ENCODE results near the gene SPATA46. TPM values are rescaled to one million over a fixed set of nuclear protein-coding genes. Genes with fewer than 3 reads are reported as not detected.

Gene SPATA46
- total RNA-seq, 3 donors from 2014 or later, result not detected

DNA sequence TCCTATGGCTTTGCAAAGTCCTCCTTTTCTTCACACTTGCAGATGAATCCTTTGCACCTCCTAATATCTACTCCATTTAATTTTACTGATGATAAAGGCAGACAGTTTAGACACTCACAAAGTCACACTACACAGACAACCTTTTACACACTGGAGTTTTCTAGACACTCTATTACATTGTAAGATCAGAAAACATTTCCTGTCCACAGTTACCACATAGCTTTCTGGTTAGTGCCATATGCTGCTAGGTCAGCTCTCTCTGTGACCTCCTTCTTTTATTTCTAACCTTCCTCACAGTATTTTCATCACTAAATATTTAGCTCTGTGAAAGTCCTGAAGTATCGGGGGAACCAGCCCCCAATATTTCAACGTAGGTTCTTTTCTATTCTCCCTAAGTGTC is 30.2 kb upstream of the SPATA46 start:
- no peak for DNase-seq (ENCODE audit: low spot score in 2 of 2)
- no peak for TF ChIP-seq POLR2A (IDR thresholded peaks at IDR 0.05)
- no peak for TF ChIP-seq POLR2AphosphoS5 (IDR thresholded peaks at IDR 0.05)
- TF ChIP-seq, protein P1, sequence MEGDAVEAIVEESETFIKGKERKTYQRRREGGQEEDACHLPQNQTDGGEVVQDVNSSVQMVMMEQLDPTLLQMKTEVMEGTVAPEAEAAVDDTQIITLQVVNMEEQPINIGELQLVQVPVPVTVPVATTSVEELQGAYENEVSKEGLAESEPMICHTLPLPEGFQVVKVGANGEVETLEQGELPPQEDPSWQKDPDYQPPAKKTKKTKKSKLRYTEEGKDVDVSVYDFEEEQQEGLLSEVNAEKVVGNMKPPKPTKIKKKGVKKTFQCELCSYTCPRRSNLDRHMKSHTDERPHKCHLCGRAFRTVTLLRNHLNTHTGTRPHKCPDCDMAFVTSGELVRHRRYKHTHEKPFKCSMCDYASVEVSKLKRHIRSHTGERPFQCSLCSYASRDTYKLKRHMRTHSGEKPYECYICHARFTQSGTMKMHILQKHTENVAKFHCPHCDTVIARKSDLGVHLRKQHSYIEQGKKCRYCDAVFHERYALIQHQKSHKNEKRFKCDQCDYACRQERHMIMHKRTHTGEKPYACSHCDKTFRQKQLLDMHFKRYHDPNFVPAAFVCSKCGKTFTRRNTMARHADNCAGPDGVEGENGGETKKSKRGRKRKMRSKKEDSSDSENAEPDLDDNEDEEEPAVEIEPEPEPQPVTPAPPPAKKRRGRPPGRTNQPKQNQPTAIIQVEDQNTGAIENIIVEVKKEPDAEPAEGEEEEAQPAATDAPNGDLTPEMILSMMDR (IDR thresholded peaks at IDR 0.05), result no peak

GRCh38 chr1:162405800-162406199 is 29.1 kb upstream of the SPATA46 start:
- DNase-seq (ENCODE audit: low spot score in 2 of 2), result no peak
- TF ChIP-seq POLR2A (IDR thresholded peaks at IDR 0.05) (no peak), POLR2AphosphoS5 (IDR thresholded peaks at IDR 0.05) (no peak)
- TF ChIP-seq, protein P1 (IDR thresholded peaks at IDR 0.05), result no peak
- Histone ChIP-seq H3K4me1 (no peaks in the 10 kb centered on the region), H3K36me3 (no peaks in the 10 kb centered on the region), H3K4me3 (no peak overlapping the region), H3K27me3 (no peaks in the 10 kb centered on the region), H3K27ac (no peak overlapping the region), H3K9me3 (no peaks in the 10 kb centered on the region)
- intact Hi-C loops (cut with DNase I; ENCODE audit: low total_unique reads), result loop anchor here (10.0 kb wide), 1 partner anchor 1379 kb away; no protein-coding TSS in a partner anchor

More for the DNA sequence above, 30.2 kb upstream of the SPATA46 start:
- Histone ChIP-seq H3K27me3 (no peaks in the 10 kb centered on the region), H3K4me3 (no peak overlapping the region), H3K27ac (no peak overlapping the region), H3K36me3 (no peaks in the 10 kb centered on the region), H3K4me1 (no peaks in the 10 kb centered on the region), H3K9me3 (no peaks in the 10 kb centered on the region)
- intact Hi-C loops (cut with DNase I; ENCODE audit: low total_unique reads), result loop anchor here (10.0 kb wide), 1 partner anchor 1378 kb away; no protein-coding TSS in a partner anchor

DNA sequence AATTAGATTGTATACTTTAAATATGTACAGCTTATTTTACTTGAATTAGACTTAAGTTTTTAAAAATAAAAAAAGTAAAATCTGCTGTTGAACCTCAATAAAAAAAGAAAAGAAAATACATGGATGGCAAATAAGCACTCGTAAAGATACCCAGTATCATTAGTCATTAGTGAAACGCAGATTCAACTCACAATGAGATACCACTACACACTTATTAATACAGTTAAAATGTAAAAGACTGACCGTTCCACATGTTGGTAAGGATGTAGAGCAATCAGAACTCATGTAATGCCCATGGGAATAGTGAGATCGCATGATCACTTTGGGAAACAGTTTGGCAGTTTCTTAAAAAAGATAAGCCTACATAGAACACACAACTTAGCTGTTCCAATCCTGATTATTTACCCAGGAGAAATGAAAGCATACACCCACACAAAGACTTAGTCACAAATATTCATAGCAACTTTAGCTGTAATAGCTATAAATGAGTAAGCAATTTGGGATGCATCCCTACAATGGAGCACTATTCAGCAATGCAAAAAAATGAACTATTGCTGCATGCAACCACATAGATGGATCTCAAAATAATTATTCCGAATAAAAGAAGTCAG is 28.0 kb upstream of the SPATA46 start:
- intact Hi-C loops (cut with DNase I; ENCODE audit: low total_unique reads), result loop anchor here (10.0 kb wide), 1 partner anchor 1380 kb away; no protein-coding TSS in a partner anchor
- Histone ChIP-seq H3K9me3 (no peaks in the 10 kb centered on the region), H3K36me3 (no peaks in the 10 kb centered on the region), H3K27ac (no peak overlapping the region), H3K27me3 (no peaks in the 10 kb centered on the region), H3K4me3 (no peak overlapping the region), H3K4me1 (no peaks in the 10 kb centered on the region)
- DNase-seq (ENCODE audit: low spot score in 2 of 2), result no peak
- TF ChIP-seq POLR2AphosphoS5 (IDR thresholded peaks at IDR 0.05) (no peak), POLR2A (IDR thresholded peaks at IDR 0.05) (no peak)
- TF ChIP-seq, protein P1 (IDR thresholded peaks at IDR 0.05), result no peak

DNA sequence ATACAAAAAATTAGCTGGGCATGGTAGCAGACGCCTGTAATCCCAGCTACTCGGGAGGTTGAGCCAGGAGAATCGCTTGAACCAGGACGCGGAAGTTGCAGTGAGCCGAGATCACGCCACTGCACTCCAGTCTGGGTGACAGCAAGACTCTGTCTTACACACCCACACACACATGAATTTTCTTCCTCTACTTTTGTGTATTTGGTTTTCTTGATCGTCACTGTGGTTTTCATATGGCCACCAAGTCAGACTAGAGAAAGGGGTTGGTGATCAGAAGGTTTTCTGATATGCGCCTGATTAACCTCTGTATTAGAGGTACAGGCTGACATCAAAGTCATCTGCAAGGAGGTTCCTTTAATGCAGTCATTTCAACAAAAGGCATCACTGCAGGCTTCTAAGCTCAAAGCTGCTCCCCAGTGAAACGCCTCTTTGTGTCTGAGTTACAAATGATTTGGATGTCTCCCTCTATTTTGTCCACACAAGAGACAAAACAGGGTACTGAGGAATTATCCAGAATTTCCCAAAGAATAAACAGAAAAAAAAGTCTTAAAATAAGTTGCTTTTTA is 24.2 kb upstream of the SPATA46 start:
- Histone ChIP-seq H3K9me3 (no peaks in the 10 kb centered on the region), H3K4me3 (no peak overlapping the region), H3K27me3 (no peaks in the 10 kb centered on the region), H3K36me3 (no peaks in the 10 kb centered on the region), H3K4me1 (no peaks in the 10 kb centered on the region), H3K27ac (no peak overlapping the region)
- intact Hi-C loops (cut with DNase I; ENCODE audit: low total_unique reads), result loop anchor here (10.0 kb wide), 1 partner anchor 1384 kb away; no protein-coding TSS in a partner anchor
- TF ChIP-seq POLR2A (IDR thresholded peaks at IDR 0.05), result no peak
- TF ChIP-seq, protein P1 (IDR thresholded peaks at IDR 0.05), result no peak
- no peak for TF ChIP-seq POLR2AphosphoS5 (IDR thresholded peaks at IDR 0.05)
- no peak for DNase-seq (ENCODE audit: low spot score in 2 of 2)

GRCh38 chr1:162398999-162399580 is 22.4 kb upstream of the SPATA46 start:
- no peaks in the 10 kb centered on the region for H3K4me1 ChIP-seq
- H3K27me3 ChIP-seq, result no peaks in the 10 kb centered on the region
- H3K4me3 ChIP-seq, result no peak overlapping the region
- TF ChIP-seq POLR2AphosphoS5 (IDR thresholded peaks at IDR 0.05), result no peak
- no peak for TF ChIP-seq POLR2A (IDR thresholded peaks at IDR 0.05)
- TF ChIP-seq, protein P1 (IDR thresholded peaks at IDR 0.05), result no peak
- DNase-seq (ENCODE audit: low spot score in 2 of 2), result no peak
- no peaks in the 10 kb centered on the region for H3K9me3 ChIP-seq
- H3K36me3 ChIP-seq, result no peaks in the 10 kb centered on the region
- no peak overlapping the region for H3K27ac ChIP-seq
- intact Hi-C loops (cut with DNase I; ENCODE audit: low total_unique reads), result no loop called here

Data from breast epithelium (tissue), 4 donors.